ENCODE data around the gene PPM1H. TPM values are rescaled to one million over a fixed set of nuclear protein-coding genes. Genes with fewer than 3 reads are reported as not detected.

PPM1H gene
- total and polyA plus RNA-seq, 2 donors (not counting 1 experiment from before 2014, with no cell fraction given): 0.01 TPM; not detected in 1

- POLR2A ChIA-PET: no interaction called here
- Histone ChIP-seq H3K9me3 (ENCODE audit: control extremely low read depth in 1 of 3, control insufficient read depth in 2 of 3, insufficient read depth in 1 of 3, low read length in 2 of 3) (no peaks in the 10 kb centered on the region), H3K27me3 (replicated peaks in 1 of 4; ENCODE audit: control extremely low read depth in 1 of 4, control insufficient read depth in 3 of 4, insufficient read depth in 4 of 4, low read length in 3 of 4) (no peaks in the 10 kb centered on the region), H3K27ac (ENCODE audit: low read length in 2 of 2) (no peak overlapping the region), H3K4me2 (replicated peaks; ENCODE audit: low read depth, low read length, poor library complexity, severe bottlenecking) (no peak overlapping the region), H3K4me1 (ENCODE audit: control insufficient read depth in 2 of 2, insufficient read depth in 2 of 2, low read length in 2 of 2) (no peaks in the 10 kb centered on the region), H3K79me2 (ENCODE audit: control insufficient read depth, insufficient read depth, low read length) (no peaks in the 10 kb centered on the region), H3K36me3 (replicated peaks in 1 of 2; ENCODE audit: control extremely low read depth in 1 of 2, control insufficient read depth in 1 of 2, extremely low read depth in 1 of 2, insufficient read depth in 2 of 2, low read length in 1 of 2) (no peaks in the 10 kb centered on the region), H3K9ac (ENCODE audit: low read length) (no peak overlapping the region), H2AFZ (ENCODE audit: insufficient read depth, low read depth, low read length, poor library complexity, severe bottlenecking) (no peak overlapping the region), H3K4me3 (ENCODE audit: control extremely low read depth in 1 of 5, extremely low read depth in 1 of 5, insufficient read depth in 1 of 5, low read depth in 2 of 5, low read length in 4 of 5) (no peak overlapping the region), H4K20me1 (ENCODE audit: control insufficient read depth, insufficient read depth, low read length, poor library complexity, severe bottlenecking) (no peaks in the 10 kb centered on the region)
- WGBS (ENCODE audit: insufficient coverage): no CpG with 5 or more reads among the region's 2 CpGs
- no peaks in the 10 kb centered on the region for H3K4me1 Mint-ChIP-seq
- H3K4me3 Mint-ChIP-seq: no peak overlapping the region
- H3K27me3 Mint-ChIP-seq: no peaks in the 10 kb centered on the region
- no peak for TF ChIP-seq EZH2 (IDR thresholded peaks at IDR 0.05; ENCODE audit: borderline replicate concordance, insufficient read depth, low read depth, low read length, poor library complexity, severe bottlenecking)
- TF ChIP-seq CTCF (IDR thresholded peaks at IDR 0.05): no peak
- no peaks in the 10 kb centered on the region for H3K9me3 Mint-ChIP-seq (ENCODE audit: insufficient read depth)
- CTCF ChIA-PET: no interaction called here
- DNase-seq: no peak
- ATAC-seq (ENCODE audit: low read depth): no peak
- intact Hi-C loops (cut with micrococcal nuclease): no loop called here
- no peak overlapping the region for H3K27ac Mint-ChIP-seq
Observed at GRCh38 chr12:62862259-62862881, 72.6 kb downstream of the PPM1H start.

GRCh38 chr12:62861586-62861985, 73.4 kb downstream of the PPM1H start:
- H3K9me3 ChIP-seq (ENCODE audit: control extremely low read depth in 1 of 3, control insufficient read depth in 2 of 3, insufficient read depth in 1 of 3, low read length in 2 of 3): no peaks in the 10 kb centered on the region
- H3K79me2 ChIP-seq (ENCODE audit: control insufficient read depth, insufficient read depth, low read length): no peaks in the 10 kb centered on the region
- ChIA-PET CTCF (no interaction called here), POLR2A (no interaction called here)
- no peak overlapping the region for H3K4me2 ChIP-seq (replicated peaks; ENCODE audit: low read depth, low read length, poor library complexity, severe bottlenecking)
- H3K4me1 Mint-ChIP-seq: no peaks in the 10 kb centered on the region
- 75% methylated on average over 4 of the region's 4 CpGs for WGBS (ENCODE audit: insufficient coverage)
- no peak overlapping the region for H3K4me3 ChIP-seq (ENCODE audit: control extremely low read depth in 1 of 5, extremely low read depth in 1 of 5, insufficient read depth in 1 of 5, low read depth in 2 of 5, low read length in 4 of 5)
- H4K20me1 ChIP-seq (ENCODE audit: control insufficient read depth, insufficient read depth, low read length, poor library complexity, severe bottlenecking): no peaks in the 10 kb centered on the region
- intact Hi-C loops (cut with micrococcal nuclease): no loop called here
- H3K9me3 Mint-ChIP-seq (ENCODE audit: insufficient read depth): no peaks in the 10 kb centered on the region
- no peak overlapping the region for H3K9ac ChIP-seq (ENCODE audit: low read length)
- ATAC-seq (ENCODE audit: low read depth) (no peak), DNase-seq (no peak)
- H3K27me3 ChIP-seq (replicated peaks in 1 of 4; ENCODE audit: control extremely low read depth in 1 of 4, control insufficient read depth in 3 of 4, insufficient read depth in 4 of 4, low read length in 3 of 4): no peaks in the 10 kb centered on the region
- H3K27ac Mint-ChIP-seq: no peak overlapping the region
- no peaks in the 10 kb centered on the region for H3K4me1 ChIP-seq (ENCODE audit: control insufficient read depth in 2 of 2, insufficient read depth in 2 of 2, low read length in 2 of 2)
- H3K4me3 Mint-ChIP-seq: no peak overlapping the region
- TF ChIP-seq CTCF (IDR thresholded peaks at IDR 0.05) (no peak), EZH2 (IDR thresholded peaks at IDR 0.05; ENCODE audit: borderline replicate concordance, insufficient read depth, low read depth, low read length, poor library complexity, severe bottlenecking) (no peak)
- no peaks in the 10 kb centered on the region for H3K36me3 ChIP-seq (replicated peaks in 1 of 2; ENCODE audit: control extremely low read depth in 1 of 2, control insufficient read depth in 1 of 2, extremely low read depth in 1 of 2, insufficient read depth in 2 of 2, low read length in 1 of 2)
- H3K27ac ChIP-seq (ENCODE audit: low read length in 2 of 2): no peak overlapping the region
- no peak overlapping the region for H2AFZ ChIP-seq (ENCODE audit: insufficient read depth, low read depth, low read length, poor library complexity, severe bottlenecking)
- peaks cover 3% of the 10 kb centered on the region for H3K27me3 Mint-ChIP-seq

Data from B cell (primary cell).